HG03457 (cell line): ENCODE results near the gene ADAT3.
"Not testable (repeated sequence)": the region's sequence is repeated elsewhere in the genome, so short reads cannot be mapped to it uniquely, and the experiment has no call there.

Experiments
- ATAC-seq: cut with Tn5 transposase; IDR thresholded peaks from one replicate; pipeline ENCODE4 v1.9.1; 2021; ENCODE audit warnings: moderate number of reproducible peaks; ENCODE audit not compliant: unreplicated experiment

ADAT3 gene

DNA sequence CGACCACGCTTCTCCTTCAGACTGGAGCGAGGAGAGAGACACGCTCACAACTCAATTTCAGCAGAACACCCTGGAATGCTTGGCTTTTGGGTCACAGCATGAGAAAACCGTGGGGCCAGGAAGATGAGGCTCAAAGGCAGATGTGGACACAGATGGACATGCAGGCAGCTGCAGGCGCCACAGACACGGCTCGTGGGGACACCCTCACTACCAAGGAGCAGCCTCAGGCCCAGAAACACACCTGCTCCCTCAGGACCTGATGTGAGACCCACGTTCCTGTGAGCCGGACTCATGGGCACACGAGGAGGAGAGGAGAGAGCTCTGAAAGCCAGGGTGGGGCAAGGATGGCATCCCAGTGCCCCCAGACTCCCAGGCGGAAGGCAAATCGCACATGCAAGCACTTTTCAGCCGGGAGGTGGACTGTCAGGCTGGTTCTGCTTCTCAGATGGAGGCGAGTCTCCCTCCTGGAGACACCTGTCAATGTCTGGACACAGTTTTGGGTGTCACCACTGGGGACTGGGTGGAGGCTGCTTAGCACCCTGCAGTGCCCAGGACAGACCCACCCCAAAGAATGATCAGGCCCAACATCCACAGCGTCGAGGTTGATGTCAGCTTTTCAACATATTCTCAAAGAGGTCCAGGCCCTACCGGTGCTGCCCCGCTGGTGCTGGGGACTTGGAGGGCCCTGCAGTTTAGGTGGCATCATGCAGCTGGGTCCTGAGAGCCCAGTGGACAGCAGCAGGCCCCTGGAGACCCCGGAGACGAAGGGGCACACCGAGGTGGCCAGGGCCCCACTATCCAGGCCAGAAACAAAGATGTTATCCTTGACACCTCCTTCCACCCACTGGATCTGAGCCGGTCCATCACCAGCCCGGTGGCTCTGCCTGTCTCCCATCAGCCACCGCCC lies 22.2 kb upstream of the ADAT3 start:
- ATAC-seq, result no peak

- no peak for ATAC-seq
Measured at GRCh38 chr19:1883784-1884183, 21.4 kb upstream of the ADAT3 start.

- no peak for ATAC-seq
Measured at GRCh38 chr19:1884291-1884718, 20.9 kb upstream of the ADAT3 start.

GRCh38 chr19:1884719-1885334 lies 20.4 kb upstream of the ADAT3 start:
- ATAC-seq, result no peak

GRCh38 chr19:1885398-1886119 lies 19.6 kb upstream of the ADAT3 start, which contains the start of gene ABHD17A:
Gene ABHD17A (minus strand): TSS chr19:1885496. CDS start chr19:1881566, 3,930 bp downstream.
- peak; percentile 53 for ATAC-seq

DNA sequence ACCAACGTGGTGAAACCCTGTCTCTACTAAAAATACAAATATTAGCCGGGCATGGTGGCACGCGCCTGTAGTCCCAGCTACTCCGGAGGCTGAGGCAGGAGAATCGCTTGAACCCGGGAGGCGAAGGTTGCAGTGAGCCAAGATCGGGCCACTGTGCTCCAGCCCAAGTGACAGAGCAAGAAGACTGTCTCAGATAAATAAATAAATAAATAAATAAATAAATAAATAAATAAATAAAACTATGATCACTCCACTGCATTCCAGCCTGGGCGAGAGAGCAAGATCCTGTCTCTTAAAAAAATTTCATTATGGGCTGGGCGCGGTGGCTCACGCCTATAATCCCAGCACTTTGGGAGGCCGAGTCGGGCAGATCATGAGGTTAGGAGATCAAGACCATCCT lies 18.8 kb upstream of the ADAT3 start:
- ATAC-seq, result not testable (repeated sequence)

- no peak for ATAC-seq
Measured at GRCh38 chr19:1888385-1888784, 16.8 kb upstream of the ADAT3 start.

DNA sequence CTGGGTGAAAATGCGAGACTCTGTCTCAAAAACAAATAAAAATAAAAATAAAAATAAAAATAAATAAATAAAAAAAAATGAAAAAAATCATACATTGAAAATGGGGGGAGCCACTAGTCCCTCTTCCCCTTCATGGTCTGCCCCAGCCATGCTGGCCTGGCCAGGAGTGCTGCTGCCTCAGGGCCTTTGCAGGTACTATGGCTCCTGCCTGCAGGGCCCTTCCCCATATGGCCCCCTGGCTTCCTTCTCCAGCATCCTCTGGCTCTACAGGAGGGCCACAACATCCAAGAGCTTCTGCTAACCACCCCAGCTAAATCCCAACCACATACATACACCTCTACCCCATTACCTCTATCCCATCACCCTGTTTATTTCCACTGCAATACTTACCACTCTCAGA lies 15.3 kb upstream of the ADAT3 start:
- no peak for ATAC-seq

DNA sequence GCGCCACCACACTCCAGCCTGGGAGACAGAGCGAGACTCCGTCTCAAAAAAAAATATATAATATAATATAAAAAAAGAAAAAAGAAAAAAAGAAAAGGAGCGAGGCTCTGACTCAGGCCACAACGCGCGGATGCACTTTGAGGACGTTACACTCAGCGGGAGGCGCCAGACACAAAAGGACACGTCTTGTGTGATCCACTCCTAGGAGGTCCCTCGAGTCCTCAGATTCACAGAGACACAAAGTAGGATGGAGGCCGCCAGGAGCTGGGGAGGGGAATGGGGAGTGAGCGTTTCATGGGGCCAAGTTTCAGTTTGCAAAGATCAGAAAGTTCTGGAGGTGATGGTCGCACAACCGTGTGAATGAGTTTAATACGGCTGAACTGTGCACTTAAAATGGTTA lies 11.4 kb upstream of the ADAT3 start:
- no peak for ATAC-seq

DNA sequence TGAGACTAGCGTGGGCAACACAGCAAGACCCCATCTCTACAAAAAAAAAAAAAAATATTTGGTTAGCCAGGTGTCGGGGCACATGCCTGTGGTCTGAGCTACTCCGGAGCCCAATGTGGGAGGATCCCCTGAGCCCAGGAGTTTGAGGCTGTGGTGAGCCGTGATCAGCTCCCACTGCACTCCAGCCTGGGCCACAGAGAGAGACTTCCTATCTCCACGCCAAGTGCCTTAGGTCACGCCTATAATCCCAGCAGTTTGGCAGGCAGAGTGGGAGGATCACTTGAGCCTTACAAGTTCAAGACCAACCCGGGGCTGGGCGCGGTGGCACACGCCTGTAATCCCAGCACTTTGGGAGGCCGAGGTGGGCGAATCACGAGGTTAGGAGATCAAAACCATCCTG lies 8.7 kb upstream of the ADAT3 start:
- ATAC-seq, result no peak

GRCh38 chr19:1901940-1902404 lies 3.2 kb upstream of the ADAT3 start:
- ATAC-seq, result no peak

GRCh38 chr19:1902923-1903322 lies 2.3 kb upstream of the ADAT3 start:
- ATAC-seq, result no peak

GRCh38 chr19:1904860-1905109 lies 414 bp upstream of the ADAT3 start:
- no peak for ATAC-seq

GRCh38 chr19:1905863-1906375 lies 720 bp downstream of the ADAT3 start:
- no peak for ATAC-seq

DNA sequence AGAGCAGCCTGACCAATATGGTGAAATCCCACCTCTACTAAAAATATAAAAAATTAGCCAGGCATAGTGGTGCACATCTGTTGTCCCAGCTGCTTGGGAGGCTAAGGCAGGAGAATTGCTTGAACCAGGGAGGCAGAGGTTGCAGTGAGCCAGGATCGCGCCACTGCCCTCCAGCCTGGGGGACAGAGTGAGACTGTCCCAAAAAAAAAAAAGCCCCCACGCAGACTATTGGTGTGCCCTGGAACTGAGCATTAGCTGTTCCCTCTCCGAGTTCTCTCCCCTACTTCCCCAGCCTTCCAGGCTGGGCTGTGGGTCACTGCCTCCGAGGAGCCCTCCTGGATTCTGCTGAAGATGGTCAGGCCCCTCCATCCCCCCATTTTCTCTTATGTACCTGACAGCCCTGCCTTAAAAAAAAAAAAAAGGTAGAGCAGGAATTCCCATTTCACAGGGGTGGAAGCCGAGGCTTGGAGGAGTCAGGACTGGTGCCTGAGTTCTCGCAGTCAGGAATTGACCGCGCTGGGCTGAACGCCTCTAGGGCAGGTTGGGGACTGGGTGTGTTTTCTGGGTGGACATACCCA lies 1.9 kb downstream of the ADAT3 start:
- no peak for ATAC-seq

DNA sequence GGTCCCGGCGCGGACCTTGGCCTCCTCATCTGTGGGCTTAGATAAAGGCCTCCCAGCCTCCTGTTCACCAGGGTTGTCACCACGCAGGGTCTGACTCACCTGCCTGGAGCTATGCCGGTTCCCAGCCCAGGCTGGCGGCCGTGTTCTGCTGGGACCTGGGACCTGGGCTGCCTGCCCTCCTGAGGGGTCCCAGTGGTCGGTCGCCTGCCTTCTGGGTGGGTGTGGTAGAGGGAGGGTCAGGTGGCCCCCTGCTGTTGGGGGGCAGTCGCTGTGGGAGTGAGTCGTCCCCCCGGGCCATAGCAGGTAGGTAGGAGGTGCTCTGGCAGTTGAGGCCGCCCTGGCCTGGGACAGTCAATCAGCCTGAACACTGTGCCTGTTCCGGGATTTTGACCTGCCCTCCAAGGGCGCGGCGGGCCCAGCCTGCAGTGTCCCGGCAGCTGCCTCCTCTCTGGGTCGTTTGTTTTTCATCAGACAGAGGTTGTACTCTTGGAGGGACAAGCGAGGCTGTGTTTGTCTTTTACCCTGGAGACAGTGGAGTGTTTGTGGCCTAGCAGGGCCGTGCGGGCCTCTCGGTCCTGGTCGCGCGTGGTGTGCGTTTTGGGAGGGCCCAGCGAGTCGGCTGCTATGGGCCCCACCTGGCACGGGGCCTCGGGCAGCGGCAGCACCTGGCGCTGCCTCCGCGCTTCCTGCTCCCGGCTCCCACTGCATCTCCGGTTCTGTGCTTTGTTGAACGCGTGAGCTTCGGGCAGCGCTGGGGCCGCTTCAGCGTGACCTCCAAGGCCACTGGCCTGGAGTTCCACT lies 2.6 kb downstream of the ADAT3 start:
- ATAC-seq, result no peak

DNA sequence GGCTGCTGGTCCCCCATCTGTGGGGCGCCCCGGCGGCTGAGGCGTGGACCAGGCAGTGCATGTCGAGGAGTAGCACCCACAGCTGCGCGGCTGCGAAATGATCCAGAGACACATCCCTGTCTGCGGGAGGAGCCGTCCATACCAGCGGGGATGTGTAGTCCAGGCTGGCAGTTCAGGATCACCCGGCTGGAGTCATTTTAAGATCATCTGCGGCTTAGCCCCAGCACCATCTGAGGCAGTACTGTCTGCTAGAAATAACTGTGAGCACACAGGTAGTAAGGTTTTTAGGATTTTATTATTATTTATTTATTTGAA lies 3.1 kb downstream of the ADAT3 start:
- ATAC-seq, result no peak

DNA sequence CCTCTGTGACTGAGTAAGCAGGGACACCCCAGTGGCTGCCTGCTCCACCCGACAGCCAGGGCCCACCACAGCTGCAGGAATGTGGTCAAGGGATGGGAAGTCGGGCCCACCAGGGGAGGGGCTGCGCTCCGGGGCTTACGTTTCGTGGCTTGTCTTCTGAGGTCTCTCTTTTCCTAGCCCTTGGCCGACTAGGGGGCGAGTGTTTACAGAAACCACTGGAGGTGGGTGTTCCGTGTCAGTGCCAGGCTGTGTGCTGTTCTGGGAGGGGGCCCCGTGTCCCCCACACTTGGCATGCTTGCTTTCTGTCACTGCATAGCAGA lies 4.5 kb downstream of the ADAT3 start:
- no peak for ATAC-seq

- no peak for ATAC-seq
Measured at GRCh38 chr19:1910177-1910576, 5.0 kb downstream of the ADAT3 start.

DNA sequence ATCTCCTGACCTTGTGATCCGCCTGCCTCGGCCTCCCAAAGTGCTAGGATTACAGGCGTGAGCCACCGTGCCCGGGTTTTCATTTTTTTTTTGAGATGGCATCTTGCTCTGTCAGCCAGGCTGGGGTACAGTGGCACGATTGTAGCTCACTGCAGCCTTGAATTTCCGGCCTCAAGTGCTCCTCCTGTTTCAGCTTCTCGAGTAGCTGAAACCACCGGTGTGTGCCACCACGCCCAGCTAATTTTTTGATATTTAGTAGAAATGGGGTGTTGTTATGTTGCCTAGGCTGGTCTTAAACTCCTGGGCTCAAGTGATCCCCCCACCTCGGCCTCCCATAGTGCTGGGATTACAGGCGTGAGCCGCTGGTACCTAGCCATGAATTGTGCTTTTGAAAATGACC lies 5.9 kb downstream of the ADAT3 start:
- no peak for ATAC-seq

GRCh38 chr19:1911995-1912394 lies 6.8 kb downstream of the ADAT3 start:
- ATAC-seq, result no peak
